ENCODE measurements around the gene LDLRAD4. TPM values are rescaled to one million over a fixed set of nuclear protein-coding genes. Genes with fewer than 3 reads are reported as not detected.

Gene LDLRAD4
- total RNA-seq, 1 donor from 2014 or later: 104 TPM

DNA sequence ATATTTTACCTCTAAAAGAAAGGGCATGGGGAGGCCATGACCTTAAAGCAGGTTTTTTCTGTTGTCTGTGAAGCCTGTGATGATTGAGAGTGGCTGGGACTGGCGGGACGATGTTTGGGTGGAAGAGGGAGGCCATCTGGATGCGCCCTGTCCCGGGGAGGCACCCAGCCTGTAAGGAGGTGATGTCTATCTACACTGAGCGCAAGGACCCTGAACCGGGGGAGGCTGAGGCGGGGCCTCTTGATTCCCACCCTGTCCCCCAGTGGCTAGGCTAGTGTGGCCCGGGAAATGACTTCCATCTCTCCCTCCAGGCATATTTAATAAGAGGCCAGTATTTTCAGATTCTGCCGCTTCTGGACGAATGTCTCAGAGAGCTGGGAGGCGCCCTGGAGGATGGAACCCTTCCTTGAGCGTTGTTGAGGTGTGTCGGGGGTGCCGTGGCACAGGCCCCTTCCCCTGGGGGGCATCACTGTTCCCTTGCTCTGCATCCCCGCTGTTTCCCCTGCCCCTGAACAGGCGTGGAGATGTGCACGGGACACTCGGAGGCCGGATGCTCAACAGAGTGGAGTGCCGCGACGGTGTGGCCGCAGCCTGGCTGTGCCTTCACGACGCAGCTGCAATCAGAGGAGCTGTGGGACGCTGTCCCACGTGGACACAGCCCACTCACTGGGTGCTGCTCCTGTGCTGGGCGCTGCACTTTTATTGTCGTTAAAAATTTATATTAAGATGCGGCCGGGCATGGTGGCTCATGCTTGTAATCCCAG lies 185.4 kb downstream of the LDLRAD4 start:
- no peak for DNase-seq (ENCODE audit: low spot score)

- DNase-seq (ENCODE audit: low spot score): no peak
These were observed 186.9 kb downstream of the LDLRAD4 start for GRCh38 chr18:13405305-13406038.

GRCh38 chr18:13406049-13406615 lies 187.6 kb downstream of the LDLRAD4 start:
- DNase-seq (ENCODE audit: low spot score): no peak

DNA sequence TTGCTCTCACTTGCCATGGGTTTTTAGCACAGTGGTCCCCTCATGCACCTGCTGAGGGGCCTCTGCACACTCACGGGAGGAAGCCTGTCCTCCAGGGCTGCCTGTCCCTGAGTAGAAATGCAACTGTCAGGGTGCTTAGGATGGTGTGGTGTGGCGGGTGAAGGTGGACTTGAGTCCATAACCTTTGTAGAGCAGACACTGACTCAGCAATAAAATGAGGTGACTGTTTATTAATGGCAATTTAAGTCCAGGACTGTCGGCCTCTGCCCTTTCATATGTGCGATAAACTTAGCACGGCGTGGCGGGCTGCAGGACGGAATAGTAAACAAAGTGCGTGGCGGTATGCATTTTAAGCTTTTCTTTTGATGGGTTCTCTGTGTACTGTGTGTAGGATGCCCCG lies 188.2 kb downstream of the LDLRAD4 start:
- DNase-seq (ENCODE audit: low spot score): no peak

- no peak for DNase-seq (ENCODE audit: low spot score)
These were observed 188.9 kb downstream of the LDLRAD4 start for GRCh38 chr18:13407484-13407883.

DNA sequence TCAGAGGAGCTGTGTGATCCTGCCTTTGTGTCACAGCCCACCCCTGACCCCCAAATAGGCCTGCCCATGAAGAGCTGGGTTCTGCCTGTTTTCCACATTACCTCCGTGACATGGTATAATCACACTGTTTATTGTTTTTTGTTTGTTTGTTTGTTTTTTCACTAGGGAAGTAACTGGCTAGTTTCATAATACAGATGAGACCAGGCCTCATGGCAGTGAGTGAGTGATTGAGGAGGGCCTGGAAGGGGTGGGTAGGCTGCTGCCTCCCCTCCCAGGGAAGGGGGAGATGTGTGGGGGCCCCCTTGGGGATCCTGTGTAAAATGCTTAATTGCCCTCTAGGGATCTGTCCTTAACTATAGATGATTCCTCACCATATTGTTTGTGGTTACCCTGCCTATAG lies 190.5 kb downstream of the LDLRAD4 start:
- DNase-seq (ENCODE audit: low spot score): no peak

GRCh38 chr18:13409997-13410396 lies 191.4 kb downstream of the LDLRAD4 start:
- DNase-seq (ENCODE audit: low spot score): no peak

DNA sequence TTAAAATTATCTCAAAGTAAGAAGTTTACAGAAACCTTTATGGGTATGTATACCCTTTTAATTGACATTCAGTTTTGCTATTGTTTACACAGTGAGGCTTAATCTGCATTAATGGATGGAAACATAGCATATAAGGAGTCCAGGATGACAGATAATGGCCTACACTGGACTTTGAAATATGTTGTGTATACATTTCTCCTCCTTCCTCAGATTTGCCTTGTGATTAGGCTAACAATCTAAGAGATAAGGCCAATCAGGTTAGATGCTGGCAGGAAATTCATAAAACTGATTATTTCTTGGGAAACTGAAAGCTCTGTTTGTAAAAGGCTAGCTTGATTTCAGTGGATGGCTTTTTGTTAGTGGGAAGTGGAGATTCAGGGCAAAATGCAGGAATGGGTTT lies 191.9 kb downstream of the LDLRAD4 start:
- no peak for DNase-seq (ENCODE audit: low spot score)

GRCh38 chr18:13412017-13412416 lies 193.5 kb downstream of the LDLRAD4 start:
- DNase-seq (ENCODE audit: low spot score): no peak

DNA sequence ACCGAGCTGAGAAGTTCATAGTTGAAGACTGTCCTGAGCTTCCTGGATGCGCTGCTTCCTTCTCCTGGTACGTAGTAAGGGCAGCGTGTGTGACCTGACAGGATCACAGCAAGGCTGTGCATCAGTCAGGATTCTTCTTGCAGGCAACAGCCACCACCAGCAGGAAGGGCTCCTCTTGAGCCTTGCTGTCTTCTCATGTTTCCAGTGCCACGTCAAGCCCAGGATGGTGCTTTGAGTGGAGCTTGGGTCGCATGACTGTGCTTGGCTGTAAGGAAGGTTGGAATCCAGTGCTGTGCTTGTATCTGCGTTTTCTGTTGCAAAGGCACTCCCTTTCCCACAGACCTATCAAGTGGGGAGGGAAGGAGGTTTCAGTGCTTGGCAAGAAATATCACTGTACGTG lies 194.3 kb downstream of the LDLRAD4 start:
- no peak for DNase-seq (ENCODE audit: low spot score)

DNA sequence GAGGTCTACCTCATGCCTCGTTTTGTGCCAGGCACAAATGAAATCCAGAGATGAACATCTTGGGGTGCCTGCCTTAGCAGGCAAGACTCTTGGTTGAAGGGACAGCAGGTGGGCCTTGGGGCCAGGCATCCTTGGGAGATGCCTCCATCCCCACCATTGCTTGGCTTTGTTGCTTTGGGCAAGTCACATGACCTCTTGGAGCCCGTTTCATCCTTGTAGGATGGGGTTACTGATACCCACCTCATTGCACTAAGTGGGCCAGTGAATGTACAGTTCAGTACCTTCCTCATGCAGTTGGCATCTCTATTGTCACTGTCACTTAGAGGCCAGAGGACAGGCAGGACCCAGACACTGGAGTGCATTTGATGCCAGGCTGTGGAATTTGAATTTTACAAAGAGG lies 195.5 kb downstream of the LDLRAD4 start:
- DNase-seq (ENCODE audit: low spot score): no peak

GRCh38 chr18:13414521-13414920 lies 196.0 kb downstream of the LDLRAD4 start:
- no peak for DNase-seq (ENCODE audit: low spot score)

DNA sequence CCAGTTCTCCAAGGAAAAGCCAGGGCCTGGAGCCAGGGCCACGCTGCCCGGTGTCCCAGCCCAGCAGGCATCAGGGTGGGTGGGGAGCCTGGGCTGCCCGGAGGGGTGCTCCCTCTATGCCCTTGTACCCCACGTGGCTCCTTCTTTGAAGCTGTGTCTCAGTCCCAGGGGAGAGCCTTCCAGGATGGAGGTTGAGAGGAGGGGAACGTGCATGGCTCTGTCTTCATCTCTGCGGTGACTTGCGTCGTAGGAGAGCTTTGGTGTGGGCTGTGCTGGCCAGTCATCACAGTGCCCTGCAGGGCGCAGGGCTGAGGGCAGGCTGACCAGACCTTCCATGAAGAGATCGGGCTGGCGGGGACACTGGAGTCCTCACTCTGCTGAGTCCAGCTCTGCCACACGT lies 197.2 kb downstream of the LDLRAD4 start:
- DNase-seq (ENCODE audit: low spot score): no peak

DNA sequence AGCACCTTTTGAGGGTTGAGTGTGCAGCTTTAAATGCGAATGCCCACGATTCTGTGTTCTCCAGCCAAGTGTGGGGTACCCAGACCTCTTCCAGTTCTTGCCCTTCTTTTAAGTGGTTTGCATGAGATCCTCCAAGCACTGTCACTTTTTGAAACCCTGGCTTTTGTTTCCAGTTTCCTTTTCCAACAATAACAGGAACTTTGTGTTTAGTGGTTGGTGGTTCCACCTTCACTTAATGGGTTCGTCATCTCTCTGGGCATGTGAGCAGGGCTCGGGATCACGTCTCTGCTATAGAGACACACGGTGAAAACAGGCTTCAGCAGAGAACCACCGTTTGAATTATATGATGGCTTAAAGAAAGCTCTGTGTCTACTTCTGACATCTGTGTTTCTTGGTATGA lies 197.6 kb downstream of the LDLRAD4 start:
- DNase-seq (ENCODE audit: low spot score): no peak

- peak; percentile 47 for DNase-seq (ENCODE audit: low spot score)
These were observed 198.3 kb downstream of the LDLRAD4 start for GRCh38 chr18:13416848-13417247.

DNA sequence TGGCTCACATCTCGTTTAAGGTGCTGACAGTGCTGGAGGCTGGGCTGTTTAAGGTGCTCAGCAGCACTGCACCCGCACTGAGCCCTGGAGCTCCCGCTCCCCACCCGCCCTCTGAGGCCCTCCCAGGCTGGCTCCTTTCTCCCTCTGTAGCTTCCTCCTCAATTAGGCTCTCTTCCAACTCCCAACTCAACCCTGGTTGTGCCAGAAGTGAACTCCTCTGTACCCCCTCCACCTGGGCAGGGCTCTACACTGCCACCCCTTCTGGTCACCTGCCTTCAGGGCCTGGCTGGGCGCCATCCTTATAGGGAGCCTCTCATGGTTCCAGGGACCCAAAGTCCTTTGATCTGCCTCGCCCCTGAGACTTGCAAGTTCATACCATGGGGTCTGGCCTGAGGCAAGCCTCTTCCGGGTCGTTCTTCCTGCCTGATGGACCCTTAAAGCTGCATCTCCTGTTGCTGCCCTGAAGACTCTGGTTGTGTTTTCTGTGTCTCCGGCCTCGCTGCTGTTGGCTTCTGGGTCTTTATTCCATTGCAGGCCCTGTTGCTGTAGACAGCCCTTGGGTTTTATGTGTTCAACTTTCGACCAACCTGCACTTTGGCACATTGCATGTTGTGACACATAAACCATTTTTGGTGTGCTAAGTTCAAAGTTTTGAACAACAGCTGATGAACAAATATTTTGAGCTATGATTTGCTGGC lies 199.6 kb downstream of the LDLRAD4 start:
- no peak for DNase-seq (ENCODE audit: low spot score)

DNA sequence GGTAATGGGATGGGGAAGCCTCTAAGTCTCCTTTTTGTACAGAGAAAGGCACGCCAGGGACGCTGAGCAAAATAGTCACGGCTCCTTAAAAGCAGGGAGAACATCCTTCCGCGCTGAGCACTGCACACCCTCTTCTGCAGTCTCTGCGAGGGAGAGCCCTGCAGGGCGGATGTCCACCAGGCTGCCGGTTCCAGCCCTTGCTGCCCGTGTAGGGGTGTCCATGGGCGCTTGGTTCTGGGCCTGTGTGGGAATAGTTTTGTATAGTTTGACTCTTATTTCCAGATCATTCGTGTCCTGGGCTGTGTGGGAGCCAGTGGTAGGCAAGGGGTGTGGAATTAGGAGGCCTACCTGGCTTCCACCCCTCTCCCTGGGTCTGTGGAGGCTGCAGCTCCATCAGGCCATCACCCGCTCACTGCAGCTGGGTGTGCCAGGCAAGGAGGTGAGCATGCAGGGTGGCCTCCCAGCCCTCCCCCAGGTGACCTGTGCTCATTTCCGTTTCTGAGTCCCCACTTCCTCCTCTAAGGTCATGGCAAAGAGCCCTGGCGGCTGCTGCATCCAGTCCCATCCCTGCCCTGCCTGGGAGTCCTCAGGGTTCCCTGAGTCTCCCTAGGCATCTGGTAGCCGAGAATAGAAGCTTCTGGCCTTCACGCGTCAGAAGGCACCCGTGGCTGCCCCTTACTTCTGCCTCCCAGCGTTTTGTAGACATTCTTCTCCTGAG lies 202.6 kb downstream of the LDLRAD4 start:
- DNase-seq (ENCODE audit: low spot score): no peak

- no peak for DNase-seq (ENCODE audit: low spot score)
These were observed 204.1 kb downstream of the LDLRAD4 start for GRCh38 chr18:13422541-13423147.

DNA sequence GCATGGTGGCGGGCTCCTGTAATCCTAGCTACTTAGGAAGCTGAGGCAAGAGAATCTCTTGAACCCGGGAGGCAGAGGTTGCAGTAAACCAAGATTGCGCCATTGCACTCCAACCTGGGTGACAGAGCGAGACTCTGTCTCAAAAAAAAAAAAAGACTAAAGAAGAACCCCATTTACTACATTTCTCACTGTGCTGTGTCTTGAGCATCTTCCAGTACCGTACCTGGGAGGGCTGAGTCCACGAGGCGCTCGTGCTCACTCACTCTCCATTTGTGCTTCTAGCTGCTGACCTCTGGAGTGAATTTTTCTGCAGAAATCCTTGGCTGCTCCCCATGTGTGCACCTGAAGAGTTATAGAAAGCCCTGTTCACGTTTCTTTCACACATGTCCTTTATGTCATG lies 204.8 kb downstream of the LDLRAD4 start:
- no peak for DNase-seq (ENCODE audit: low spot score)

- DNase-seq (ENCODE audit: low spot score): no peak
These were observed 205.8 kb downstream of the LDLRAD4 start for GRCh38 chr18:13424363-13424762.
